Parathyroid adenoma (tissue), 2 donors: ENCODE data around the gene CACNA1S.

Source experiments
- H2AFZ ChIP-seq: fragments of 300-600 bp; sonication (generic); one replicate; pipeline ENCODE4 v1.7.0; 2017; ENCODE audit warnings: antibody characterized with exemption, mild to moderate bottlenecking
- H3K27ac ChIP-seq: fragments of 300-600 bp; sonication (generic); one replicate; pipeline ENCODE4 v1.7.0; 2017
- H3K27me3 ChIP-seq: fragments of 300-600 bp; sonication (generic); one replicate; pipeline ENCODE4 v1.7.0; 2017; ENCODE audit warnings: low read length; ENCODE audit not compliant: control insufficient read depth, insufficient read depth
- H3K36me3 ChIP-seq: fragments of 300-600 bp; sonication (generic); one replicate; pipeline ENCODE4 v1.7.0; 2017; ENCODE audit warnings: low read length; ENCODE audit not compliant: control insufficient read depth, insufficient read depth
- H3K4me1 ChIP-seq: fragments of 300-600 bp; sonication (generic); one replicate; pipeline ENCODE4 v1.7.0; 2017; ENCODE audit warnings: control low read depth
- H3K4me2 ChIP-seq: fragments of 300-600 bp; sonication (generic); one replicate; pipeline ENCODE4 v1.7.0; 2017; ENCODE audit warnings: low read length
- H3K4me3 ChIP-seq: fragments of 300-600 bp; sonication (generic); one replicate; pipeline ENCODE4 v1.7.0; 2017; ENCODE audit warnings: low read depth, low read length
- H3K79me2 ChIP-seq: fragments of 300-600 bp; sonication (generic); one replicate; pipeline ENCODE4 v1.7.0; 2017; ENCODE audit warnings: control low read depth
- H3K9ac ChIP-seq: fragments of 300-600 bp; sonication (generic); one replicate; pipeline ENCODE4 v1.7.0; 2017; ENCODE audit warnings: mild to moderate bottlenecking
- H3K9me3 ChIP-seq: fragments of 300-600 bp; sonication (generic); one replicate; pipeline ENCODE4 v1.7.0; 2017; ENCODE audit warnings: low read length; ENCODE audit not compliant: control insufficient read depth
- TF ChIP-seq, protein P1 (sequence below): fragments of 300-600 bp; sonication (generic); IDR thresholded peaks from one replicate; pipeline ENCODE4 v1.7.0; 2017; ENCODE audit warnings: antibody characterized with exemption, mild to moderate bottlenecking
- donor health status: primary hyperparathyroidism.

Gene CACNA1S

GRCh38 chr1:201090541-201090940 is 21.7 kb downstream of the CACNA1S start:
- Histone ChIP-seq H3K27me3 (no peaks in the 10 kb centered on the region), H3K79me2 (no peaks in the 10 kb centered on the region), H3K36me3 (no peaks in the 10 kb centered on the region), H3K4me3 (no peak overlapping the region), H3K4me1 (no peaks in the 10 kb centered on the region), H3K4me2 (no peak overlapping the region), H2AFZ (no peak overlapping the region), H3K9me3 (no peaks in the 10 kb centered on the region), H3K27ac (no peak overlapping the region), H3K9ac (no peak overlapping the region)
- TF ChIP-seq, protein P1, sequence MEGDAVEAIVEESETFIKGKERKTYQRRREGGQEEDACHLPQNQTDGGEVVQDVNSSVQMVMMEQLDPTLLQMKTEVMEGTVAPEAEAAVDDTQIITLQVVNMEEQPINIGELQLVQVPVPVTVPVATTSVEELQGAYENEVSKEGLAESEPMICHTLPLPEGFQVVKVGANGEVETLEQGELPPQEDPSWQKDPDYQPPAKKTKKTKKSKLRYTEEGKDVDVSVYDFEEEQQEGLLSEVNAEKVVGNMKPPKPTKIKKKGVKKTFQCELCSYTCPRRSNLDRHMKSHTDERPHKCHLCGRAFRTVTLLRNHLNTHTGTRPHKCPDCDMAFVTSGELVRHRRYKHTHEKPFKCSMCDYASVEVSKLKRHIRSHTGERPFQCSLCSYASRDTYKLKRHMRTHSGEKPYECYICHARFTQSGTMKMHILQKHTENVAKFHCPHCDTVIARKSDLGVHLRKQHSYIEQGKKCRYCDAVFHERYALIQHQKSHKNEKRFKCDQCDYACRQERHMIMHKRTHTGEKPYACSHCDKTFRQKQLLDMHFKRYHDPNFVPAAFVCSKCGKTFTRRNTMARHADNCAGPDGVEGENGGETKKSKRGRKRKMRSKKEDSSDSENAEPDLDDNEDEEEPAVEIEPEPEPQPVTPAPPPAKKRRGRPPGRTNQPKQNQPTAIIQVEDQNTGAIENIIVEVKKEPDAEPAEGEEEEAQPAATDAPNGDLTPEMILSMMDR = no peak

GRCh38 chr1:201089596-201089995 is 22.6 kb downstream of the CACNA1S start:
- Histone ChIP-seq H3K79me2 (no peaks in the 10 kb centered on the region), H3K27ac (no peak overlapping the region), H3K9me3 (no peaks in the 10 kb centered on the region), H3K9ac (no peak overlapping the region), H3K36me3 (no peaks in the 10 kb centered on the region), H2AFZ (no peak overlapping the region), H3K4me1 (no peaks in the 10 kb centered on the region), H3K4me3 (no peak overlapping the region), H3K4me2 (no peak overlapping the region), H3K27me3 (no peaks in the 10 kb centered on the region)
- TF ChIP-seq, protein P1 = no peak

DNA sequence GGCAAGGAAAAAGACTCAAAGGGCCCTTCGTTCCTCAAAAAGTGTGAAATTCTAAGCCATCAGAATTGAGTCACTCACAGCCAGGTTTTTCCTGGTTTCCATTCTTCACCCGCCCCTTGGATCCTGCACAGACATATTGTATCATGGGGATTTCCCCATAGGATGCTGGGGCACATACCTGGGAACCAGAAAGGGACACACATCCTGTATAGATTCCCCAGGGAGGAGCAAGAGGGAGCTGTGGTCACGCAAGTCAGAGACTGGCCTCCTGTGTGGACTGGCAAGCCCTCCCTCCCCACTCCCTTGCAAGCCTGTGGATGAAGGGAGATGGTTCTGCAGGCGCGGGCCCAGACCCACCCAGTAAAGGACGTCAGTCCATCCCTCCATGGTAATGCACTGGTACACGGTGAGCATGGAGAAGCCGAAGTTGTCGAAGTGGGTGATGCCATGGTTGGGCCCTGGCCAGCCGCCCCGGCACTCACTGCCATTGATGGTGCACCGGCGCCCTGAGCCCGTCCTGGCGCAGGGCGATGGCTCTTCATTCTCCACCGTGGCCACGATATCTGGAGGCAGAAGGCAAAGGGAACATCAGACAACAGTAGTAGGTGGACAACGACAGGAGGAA is 23.2 kb downstream of the CACNA1S start:
- Histone ChIP-seq H2AFZ (no peak overlapping the region), H3K4me1 (no peaks in the 10 kb centered on the region), H3K27me3 (no peaks in the 10 kb centered on the region), H3K27ac (no peak overlapping the region), H3K9ac (no peak overlapping the region), H3K36me3 (no peaks in the 10 kb centered on the region), H3K4me2 (no peak overlapping the region), H3K79me2 (no peaks in the 10 kb centered on the region), H3K9me3 (no peaks in the 10 kb centered on the region), H3K4me3 (no peak overlapping the region)
- TF ChIP-seq, protein P1 = no peak

GRCh38 chr1:201088395-201088794 is 23.8 kb downstream of the CACNA1S start:
- TF ChIP-seq, protein P1 = no peak

More at GRCh38 chr1:201088395-201088794, 23.8 kb downstream of the CACNA1S start:
- Histone ChIP-seq H3K4me3 (no peak overlapping the region), H3K27me3 (no peaks in the 10 kb centered on the region), H2AFZ (no peak overlapping the region), H3K9me3 (no peaks in the 10 kb centered on the region), H3K27ac (no peak overlapping the region), H3K79me2 (no peaks in the 10 kb centered on the region), H3K4me2 (no peak overlapping the region), H3K36me3 (no peaks in the 10 kb centered on the region), H3K9ac (no peak overlapping the region), H3K4me1 (no peaks in the 10 kb centered on the region)
